ENCODE measurements around the gene ARHGAP42. TPM values are rescaled to one million over a fixed set of nuclear protein-coding genes. Genes with fewer than 3 reads are reported as not detected.

The ARHGAP42 gene
- polyA plus RNA-seq, 1 donor (not counting 4 experiments of a cell fraction or from before 2014, with no cell fraction given): 5.5 TPM

GRCh38 chr11:100867606-100868005 is 180.5 kb downstream of the ARHGAP42 start:
- TF ChIP-seq EZH2 (IDR thresholded peaks at IDR 0.05; ENCODE audit: low read length) (no peak), CTCF (optimal IDR thresholded peaks at IDR 0.05 in 1 of 3, IDR thresholded peaks at IDR 0.05 in 1 of 3, conservative IDR thresholded peaks at IDR 0.05 in 1 of 3; ENCODE audit: extremely low read depth in 1 of 3, insufficient read depth in 2 of 3, low read length in 3 of 3) (no peak)
- no peaks in the 10 kb centered on the region for H3K4me1 ChIP-seq (ENCODE audit: control insufficient read depth, extremely low read depth, insufficient read depth, low read length)
- H3K4me2 ChIP-seq (ENCODE audit: control insufficient read depth, extremely low read depth, insufficient read depth, low read depth, low read length): no peak overlapping the region
- no peaks in the 10 kb centered on the region for H3K27me3 ChIP-seq (ENCODE audit: control insufficient read depth, extremely low read depth, insufficient read depth, low read length)
- no peak for FAIRE-seq
- no peak overlapping the region for H3K27ac ChIP-seq (ENCODE audit: control insufficient read depth, insufficient read depth, low read length)
- H3K79me2 ChIP-seq (ENCODE audit: control insufficient read depth, insufficient read depth, low read length): no peaks in the 10 kb centered on the region
- H4K20me1 ChIP-seq (ENCODE audit: control insufficient read depth, extremely low read depth, insufficient read depth, low read length): no peaks in the 10 kb centered on the region
- no peaks in the 10 kb centered on the region for H3K36me3 ChIP-seq (ENCODE audit: control insufficient read depth in 2 of 2, extremely low read depth in 1 of 2, insufficient read depth in 2 of 2, low read length in 2 of 2)
- no peak overlapping the region for H3K9ac ChIP-seq (ENCODE audit: control insufficient read depth, extremely low read depth, insufficient read depth, low read length)
- dilution Hi-C loops (cut with MboI; ENCODE audit: extremely low pct_ligation_motif_present, low sequenced_read_pairs): loop anchor here (25.0 kb wide), 1 partner anchor 280 kb away; no protein-coding TSS in a partner anchor
- DNase-seq (ENCODE audit: low read depth, low spot score): no peak
- no peaks in the 10 kb centered on the region for H3K9me1 ChIP-seq (ENCODE audit: control insufficient read depth, extremely low read depth, insufficient read depth, low read length)
- H3K9me3 ChIP-seq (ENCODE audit: control insufficient read depth, low read depth, low read length): no peaks in the 10 kb centered on the region
- H2AFZ ChIP-seq (ENCODE audit: control insufficient read depth, low read length): no peak overlapping the region
- no peak overlapping the region for H3K4me3 ChIP-seq (ENCODE audit: control insufficient read depth in 2 of 3, extremely low read depth in 1 of 3, insufficient read depth in 2 of 3, low read depth in 1 of 3, low read length in 3 of 3)

- Histone ChIP-seq H3K27ac (ENCODE audit: control insufficient read depth, insufficient read depth, low read length) (no peak overlapping the region), H3K27me3 (ENCODE audit: control insufficient read depth, extremely low read depth, insufficient read depth, low read length) (no peaks in the 10 kb centered on the region), H3K36me3 (ENCODE audit: control insufficient read depth in 2 of 2, extremely low read depth in 1 of 2, insufficient read depth in 2 of 2, low read length in 2 of 2) (no peaks in the 10 kb centered on the region), H3K9ac (ENCODE audit: control insufficient read depth, extremely low read depth, insufficient read depth, low read length) (no peak overlapping the region), H2AFZ (ENCODE audit: control insufficient read depth, low read length) (no peak overlapping the region), H4K20me1 (ENCODE audit: control insufficient read depth, extremely low read depth, insufficient read depth, low read length) (no peaks in the 10 kb centered on the region), H3K79me2 (ENCODE audit: control insufficient read depth, insufficient read depth, low read length) (no peaks in the 10 kb centered on the region), H3K4me1 (ENCODE audit: control insufficient read depth, extremely low read depth, insufficient read depth, low read length) (no peaks in the 10 kb centered on the region), H3K9me1 (ENCODE audit: control insufficient read depth, extremely low read depth, insufficient read depth, low read length) (no peaks in the 10 kb centered on the region), H3K9me3 (ENCODE audit: control insufficient read depth, low read depth, low read length) (no peaks in the 10 kb centered on the region), H3K4me2 (ENCODE audit: control insufficient read depth, extremely low read depth, insufficient read depth, low read depth, low read length) (no peak overlapping the region), H3K4me3 (ENCODE audit: control insufficient read depth in 2 of 3, extremely low read depth in 1 of 3, insufficient read depth in 2 of 3, low read depth in 1 of 3, low read length in 3 of 3) (no peak overlapping the region)
- dilution Hi-C loops (cut with MboI; ENCODE audit: extremely low pct_ligation_motif_present, low sequenced_read_pairs): loop anchor here (25.0 kb wide), 1 partner anchor 282 kb away; no protein-coding TSS in a partner anchor
- FAIRE-seq (no peak), DNase-seq (ENCODE audit: low read depth, low spot score) (no peak)
- TF ChIP-seq CTCF (optimal IDR thresholded peaks at IDR 0.05 in 1 of 3, IDR thresholded peaks at IDR 0.05 in 1 of 3, conservative IDR thresholded peaks at IDR 0.05 in 1 of 3; ENCODE audit: extremely low read depth in 1 of 3, insufficient read depth in 2 of 3, low read length in 3 of 3) (no peak), EZH2 (IDR thresholded peaks at IDR 0.05; ENCODE audit: low read length) (no peak)
Measured at GRCh38 chr11:100869328-100869727, 182.2 kb downstream of the ARHGAP42 start.
